H1 (cell line): ENCODE measurements around the gene GPR35. TPM values are rescaled to one million over a fixed set of nuclear protein-coding genes. Genes with fewer than 3 reads are reported as not detected.
A peak's percentile ranks its signal among the peaks of the same experiment; 100 is the strongest.

Experiments used
- CTCF ChIA-PET: fragments of 300-600 bp; sonication (Branson Sonifier 250); formaldehyde crosslinking; loops from one replicate; lab custom pipeline; 2021; ENCODE audit not compliant: partially characterized antibody; lab: Charles Lee
- POLR2A ChIA-PET: fragments of 300-600 bp; sonication (Branson Sonifier 250); formaldehyde crosslinking; loops from one replicate; lab custom pipeline; 2021; ENCODE audit warnings: inconsistent platforms; ENCODE audit not compliant: partially characterized antibody; lab: Charles Lee
- DNase-seq, 2 experiments: peaks; one replicate each; pipeline versions ENCODE4 v3.0.0 to v3.0.0-alpha.2; 2010 to 2022; ENCODE audit warnings: low spot score in 2 of 2, low read depth in 1 of 2, mixed read lengths in 1 of 2
- FAIRE-seq: peaks from 2 replicates; lab custom pipeline; 2011; peaks lifted over from hg19 to GRCh38; lab: Jason Lieb, UNC
- H2AFZ ChIP-seq: 2 replicates; pipeline ENCODE4 v1.8.1; 2012; ENCODE audit warnings: low read length, inconsistent platforms
- H2AK5ac ChIP-seq: 2 replicates; pipeline ENCODE4 v1.6.1; 2013; ENCODE audit warnings: low read depth, low read length
- H2BK120ac ChIP-seq: replicated peaks from 2 replicates; pipeline ENCODE3; 2013; ENCODE audit warnings: low read depth, low read length, inconsistent platforms
- H2BK12ac ChIP-seq: 2 replicates; pipeline ENCODE4 v1.6.1; 2013; ENCODE audit warnings: low read depth, low read length
- H2BK15ac ChIP-seq: 2 replicates; pipeline ENCODE4 v1.6.1; 2013; ENCODE audit warnings: low read length
- H2BK20ac ChIP-seq: 2 replicates; pipeline ENCODE4 v1.6.1; 2013; ENCODE audit warnings: low read length
- H2BK5ac ChIP-seq: 2 replicates; pipeline ENCODE4 v1.6.1; 2013; ENCODE audit warnings: low read depth, low read length
- H3K14ac ChIP-seq: 2 replicates; pipeline ENCODE4 v1.6.1; 2013; ENCODE audit warnings: inconsistent platforms; ENCODE audit not compliant: insufficient read length
- H3K18ac ChIP-seq: 2 replicates; pipeline ENCODE4 v1.6.1; 2013; ENCODE audit warnings: low read length; ENCODE audit errors: extremely low read depth
- H3K23ac ChIP-seq: 2 replicates; pipeline ENCODE4 v1.6.1; 2013; ENCODE audit warnings: inconsistent platforms; ENCODE audit not compliant: insufficient read length
- H3K23me2 ChIP-seq: 2 replicates; pipeline ENCODE4 v1.6.1; 2013; ENCODE audit warnings: low read depth, low read length
- H3K27ac ChIP-seq: 2 replicates; pipeline ENCODE4 v1.6.1; 2011; ENCODE audit warnings: low read depth, low read length, inconsistent platforms
- H3K27me3 ChIP-seq, 4 experiments: replicated peaks in 1 of 4; 1 replicate in 1 of 4; 2 replicates in 3 of 4; pipeline versions ENCODE4 v1.6.1 to v1.8.1; 2011 to 2013; ENCODE audit warnings: low read length in 3 of 4, mild to moderate bottlenecking in 3 of 4, inconsistent platforms in 2 of 4, mixed read lengths in 2 of 4, moderate library complexity in 1 of 4; ENCODE audit not compliant: control insufficient read depth in 3 of 4, insufficient read depth in 3 of 4; ENCODE audit errors: extremely low read depth in 1 of 4
- H3K36me3 ChIP-seq, 4 experiments: 2 replicates each; pipeline versions ENCODE4 v1.6.1 to v1.8.1; 2011 to 2013; ENCODE audit warnings: mild to moderate bottlenecking in 4 of 4, low read length in 3 of 4, moderate library complexity in 2 of 4, control low read depth in 1 of 4, inconsistent platforms in 1 of 4; ENCODE audit not compliant: insufficient read depth in 4 of 4, control insufficient read depth in 2 of 4
- H3K4ac ChIP-seq: replicated peaks from 2 replicates; pipeline ENCODE3; 2013; ENCODE audit warnings: low read length, low read depth, mixed read lengths, inconsistent platforms; ENCODE audit not compliant: insufficient read length
- H3K4me1 ChIP-seq, 4 experiments: replicated peaks in 1 of 4; 1 replicate in 1 of 4; 2 replicates in 3 of 4; pipeline versions ENCODE4 v1.6.1 to v1.8.1; 2011 to 2013; ENCODE audit warnings: low read length in 3 of 4, inconsistent platforms in 2 of 4, mixed read lengths in 1 of 4; ENCODE audit not compliant: insufficient read depth in 4 of 4, control insufficient read depth in 3 of 4
- H3K4me2 ChIP-seq, 2 experiments: 2 replicates each; pipeline versions ENCODE4 v1.6.1 to v1.8.1; 2011 to 2013; ENCODE audit warnings: low read depth in 2 of 2, low read length in 2 of 2, control low read depth in 1 of 2, inconsistent platforms in 1 of 2, mild to moderate bottlenecking in 1 of 2; ENCODE audit not compliant: insufficient read depth in 1 of 2
- H3K4me3 ChIP-seq, 4 experiments: fragments of 200-600, 300-600 bp in 1 of 4; sonication (generic), shearing (Covaris generic), sonication (Bioruptor Twin) in 1 of 4; 2 replicates each; pipeline versions ENCODE4 v1.5.1 to v1.8.1; 2011 to 2016; ENCODE audit warnings: low read length in 4 of 4, low read depth in 3 of 4, control low read depth in 2 of 4, inconsistent platforms in 2 of 4, mild to moderate bottlenecking in 2 of 4, mixed read lengths in 1 of 4, moderate library complexity in 1 of 4; ENCODE audit not compliant: insufficient read depth in 2 of 4; ENCODE audit errors: extremely low read depth in 1 of 4
- H3K56ac ChIP-seq: replicated peaks from 2 replicates; pipeline ENCODE3; 2013; ENCODE audit warnings: low read depth, mild to moderate bottlenecking, mixed read lengths, low read length, inconsistent platforms; ENCODE audit not compliant: insufficient read length
- H3K79me1 ChIP-seq: 2 replicates; pipeline ENCODE4 v1.6.1; 2013; ENCODE audit warnings: low read depth, low read length, control low read depth
- H3K79me2 ChIP-seq, 2 experiments: 2 replicates each; pipeline versions ENCODE4 v1.6.1 to v1.8.1; 2012 to 2013; ENCODE audit warnings: low read length in 2 of 2, mild to moderate bottlenecking in 2 of 2, inconsistent platforms in 1 of 2; ENCODE audit not compliant: insufficient read depth in 2 of 2, control insufficient read depth in 1 of 2
- H3K9ac ChIP-seq, 4 experiments: replicated peaks in 1 of 4; 1 replicate in 1 of 4; 2 replicates in 3 of 4; pipeline versions ENCODE4 v1.6.1 to v1.8.1; 2011 to 2013; ENCODE audit warnings: low read depth in 3 of 4, low read length in 3 of 4, control low read depth in 2 of 4, mild to moderate bottlenecking in 2 of 4, moderate library complexity in 2 of 4, inconsistent platforms in 1 of 4; ENCODE audit errors: extremely low read depth in 1 of 4
- H3K9me3 ChIP-seq, 2 experiments: 2 replicates each; pipeline versions ENCODE4 v1.6.1 to v1.8.1; 2012 to 2013; ENCODE audit warnings: mild to moderate bottlenecking in 2 of 2, moderate library complexity in 2 of 2, control low read depth in 1 of 2, inconsistent platforms in 1 of 2, low read depth in 1 of 2, low read length in 1 of 2, mixed read lengths in 1 of 2; ENCODE audit not compliant: insufficient read depth in 2 of 2
- H4K20me1 ChIP-seq, 2 experiments: replicated peaks in 1 of 2; 2 replicates each; pipeline versions ENCODE3 to v1.8.1; 2011 to 2013; ENCODE audit warnings: inconsistent platforms in 2 of 2, low read length in 2 of 2, mild to moderate bottlenecking in 1 of 2; ENCODE audit not compliant: insufficient read depth in 2 of 2, control insufficient read depth in 1 of 2
- H4K5ac ChIP-seq: 2 replicates; pipeline ENCODE4 v1.6.1; 2013; ENCODE audit warnings: low read length, low read depth, mixed read lengths, inconsistent platforms; ENCODE audit not compliant: insufficient read length
- H4K8ac ChIP-seq: 2 replicates; pipeline ENCODE4 v1.8.0; 2013; ENCODE audit warnings: mild to moderate bottlenecking, moderate library complexity, low read length, inconsistent platforms; ENCODE audit not compliant: insufficient read depth; ENCODE audit errors: extremely low read depth
- H4K91ac ChIP-seq: replicated peaks from 2 replicates; pipeline ENCODE3; 2013; ENCODE audit warnings: low read length, mixed read lengths, inconsistent platforms; ENCODE audit not compliant: insufficient read length
- CBX8 ChIP-seq: fragments of 300-800, 300-1000 bp; sonication (generic); IDR thresholded peaks from 2 replicates; pipeline ENCODE4 v1.7.1; 2016; ENCODE audit warnings: low read depth, low read length, borderline replicate concordance
- JUND ChIP-seq: IDR thresholded peaks from 2 replicates; pipeline ENCODE4 v1.6.1; 2011; ENCODE audit warnings: mild to moderate bottlenecking, improper control_type of control experiment, low read length
- KDM1A ChIP-seq: fragments of 200-600, 300-600 bp; sonication (generic); IDR thresholded peaks from 2 replicates; pipeline ENCODE4 v1.7.1; 2016; ENCODE audit warnings: mild to moderate bottlenecking, low read length, borderline replicate concordance
- MAX ChIP-seq: IDR thresholded peaks from 2 replicates; pipeline ENCODE4 v1.6.1; 2012; ENCODE audit warnings: inconsistent platforms
- NRF1 ChIP-seq: IDR thresholded peaks from 2 replicates; pipeline ENCODE4 v1.6.1; 2011; ENCODE audit warnings: mild to moderate bottlenecking, low read depth, low read length, improper control_type of control experiment
- POLR2AphosphoS5 ChIP-seq: IDR thresholded peaks from 2 replicates; pipeline ENCODE4 v1.6.1; 2011; ENCODE audit warnings: low read depth, low read length
- RBBP5 ChIP-seq: IDR thresholded peaks from 2 replicates; pipeline ENCODE4 v1.7.1; 2012; ENCODE audit warnings: low read depth, mild to moderate bottlenecking, inconsistent platforms, low read length, moderate library complexity, borderline replicate concordance
- RXRA ChIP-seq: IDR thresholded peaks from 2 replicates; pipeline ENCODE4 v1.6.1; 2011; ENCODE audit warnings: low read depth, mild to moderate bottlenecking, low read length, moderate library complexity; ENCODE audit not compliant: insufficient read depth
- SIN3A ChIP-seq, 2 experiments: IDR thresholded peaks in 1 of 2; conservative IDR thresholded peaks in 1 of 2; 2 replicates each; pipeline ENCODE4 v1.6.1; 2011 to 2012; ENCODE audit warnings: low read length in 2 of 2, improper control_type of control experiment in 1 of 2, low read depth in 1 of 2, mild to moderate bottlenecking in 1 of 2
- TBP ChIP-seq: IDR thresholded peaks from 2 replicates; pipeline ENCODE4 v1.6.1; 2011; ENCODE audit warnings: low read depth, low read length, improper control_type of control experiment
- USF2 ChIP-seq: IDR thresholded peaks from 2 replicates; pipeline ENCODE4 v1.6.1; 2011; ENCODE audit warnings: low read length, improper control_type of control experiment
- YY1 ChIP-seq: IDR thresholded peaks from 2 replicates; pipeline ENCODE4 v1.6.1; 2011; ENCODE audit warnings: low read depth, mild to moderate bottlenecking, low read length
- WGBS, 2 experiments: shearing (Covaris generic) in 1 of 2; methylation state at CpG; one replicate each; pipeline versions ENCODE4 v1.1.6 to v1.1.7; 2013 to 2015; ENCODE audit warnings: low lambda C conversion rate in 2 of 2, mixed read lengths in 2 of 2, inconsistent platforms in 1 of 2, low coverage in 1 of 2, missing lambda C conversion rate in 1 of 2; ENCODE audit not compliant: insufficient replicate concordance in 2 of 2, insufficient coverage in 1 of 2, insufficient read length in 1 of 2; ENCODE audit errors: extremely low coverage in 1 of 2, missing lambda C conversion rate in 1 of 2; 5-methylcytosine and 5-hydroxymethylcytosine counted together
- polyA plus RNA-seq, 7 experiments: library from polyadenylated mRNA; depleted of rRNA in 3 of 7; stranded (reverse) in 5 of 7; unstranded in 2 of 7; fragments of >200 nt in 5 of 7; fragments of 200-250 nt in 2 of 7; gene quantifications; 1 replicate in 5 of 7; 2 replicates in 1 of 7; 4 replicates in 1 of 7; pipeline versions ENCODE4 v1.2.1 to v1.2.3, GENCODE V29; 2011 to 2013; ENCODE audit warnings: missing spikeins in 2 of 7, mixed read lengths in 2 of 7
- total RNA-seq: library from RNA; stranded (reverse); fragmentation: NEBNext Ultra II Directional; extraction: Animal tissue kit (Norgen Biotek cat#: 25700); gene quantifications from 2 replicates; pipeline ENCODE4 v1.2.1, GENCODE V29; 2021

Gene GPR35
- total and polyA plus RNA-seq, 2 of the 8 experiments (the other 6 are each of a cell fraction or from before 2014, with no cell fraction given) = 0.47 TPM; not detected in 1

- no peak for FAIRE-seq
These were observed 21.7 kb downstream of the GPR35 start for GRCh38 chr2:240646900-240647502.

More at GRCh38 chr2:240646900-240647502, 21.7 kb downstream of the GPR35 start:
- no peak overlapping the region for H2AFZ ChIP-seq
- H3K9me3 ChIP-seq = no peaks in the 10 kb centered on the region
- CTCF ChIA-PET = interaction anchor here (1.5 to 2.0 kb wide), 3 partner anchors 10 to 43 kb away, joined by 3 to 6 read pairs (median 4); no protein-coding TSS in a partner anchor
- H3K36me3 ChIP-seq = no peaks in the 10 kb centered on the region
- no peak overlapping the region for H4K8ac ChIP-seq
- H3K14ac ChIP-seq = no peak overlapping the region
- 85% methylated on average over 29 of the region's 30 CpGs; no CpG with 5 or more reads in 1 of the 2 experiments for WGBS, 2 experiments
- no peak for TF ChIP-seq KDM1A
- TF ChIP-seq JUND = no peak
- no peak for TF ChIP-seq RXRA
- TF ChIP-seq CBX8 = no peak
- no peak for TF ChIP-seq POLR2AphosphoS5
- no peak for TF ChIP-seq USF2
- no peak for TF ChIP-seq TBP
- TF ChIP-seq RBBP5 = no peak
- no peak for TF ChIP-seq SIN3A (conservative IDR thresholded peaks at IDR 0.05 in 1 of 2, IDR thresholded peaks at IDR 0.05 in 1 of 2; ENCODE audit: low read depth in 1 of 2, low read length in 2 of 2)
- no peak for TF ChIP-seq NRF1
- no peak for TF ChIP-seq MAX
- TF ChIP-seq YY1 = no peak
- TF ChIP-seq, all 59 proteins: peak for 0
- Histone ChIP-seq H3K27me3 (peaks cover 0 to 4% (median 2%) of the 10 kb centered on the region in 4 experiments; a peak in 3 of 7 replicates), H2BK15ac (no peak overlapping the region), H2BK12ac (no peak overlapping the region), H2BK20ac (no peak overlapping the region), H3K23ac (no peak overlapping the region), H2BK120ac (no peak overlapping the region), H4K91ac (no peak overlapping the region), H3K27ac (no peak overlapping the region), H3K23me2 (no peaks in the 10 kb centered on the region), H3K4ac (no peak overlapping the region), H4K20me1 (no peaks in the 10 kb centered on the region), H3K79me1 (no peaks in the 10 kb centered on the region), H3K79me2 (no peaks in the 10 kb centered on the region), H2BK5ac (no peak overlapping the region), H4K5ac (no peak overlapping the region), H3K56ac (no peak overlapping the region), H3K4me3 (no peak overlapping the region), H3K4me2 (no peak overlapping the region), H2AK5ac (no peak overlapping the region), H3K18ac (no peak overlapping the region), H3K4me1 (peaks cover 0 to 10% (median 6%) of the 10 kb centered on the region in 4 experiments; a peak in 5 of 7 replicates), H3K9ac (no peak overlapping the region)
- POLR2A ChIA-PET = no interaction called here
- DNase-seq = peak in 1 of 2 experiments; percentile 46
